MM.1S (cell line): ENCODE data around the gene MACROD1.
A peak's percentile ranks its signal among the peaks of the same experiment; 100 is the strongest.

Source experiments
- DNase-seq: peaks from one replicate; pipeline ENCODE4 v3.0.0-alpha.2; 2015
- H2AFZ ChIP-seq: fragments of 300-600 bp; sonication (generic); 2 replicates; pipeline ENCODE4 v1.6.0; 2016; ENCODE audit warnings: antibody characterized with exemption, low read length
- H3F3A ChIP-seq: fragments of 300-600 bp; sonication (generic); 2 replicates; pipeline ENCODE4 v1.6.1; 2016; ENCODE audit warnings: mild to moderate bottlenecking, antibody characterized with exemption, low read length, moderate library complexity, mixed read lengths; ENCODE audit not compliant: insufficient read depth
- H3K27ac ChIP-seq: fragments of 300-600 bp; sonication (generic); 2 replicates; pipeline ENCODE4 v1.5.1; 2016; ENCODE audit warnings: mild to moderate bottlenecking, low read length
- H3K27me3 ChIP-seq: fragments of 300-600 bp; sonication (generic); replicated peaks from 2 replicates; pipeline ENCODE4 v1.6.0; 2016; ENCODE audit warnings: low read length; ENCODE audit not compliant: insufficient read depth
- H3K36me3 ChIP-seq: fragments of 300-600 bp; sonication (generic); replicated peaks from 2 replicates; pipeline ENCODE4 v1.6.1; 2016; ENCODE audit warnings: mild to moderate bottlenecking, low read length, mixed read lengths; ENCODE audit not compliant: insufficient read depth
- H3K4me1 ChIP-seq: fragments of 300-600 bp; sonication (generic); 2 replicates; pipeline ENCODE4 v1.6.1; 2016; ENCODE audit warnings: low read length, mixed read lengths
- H3K4me2 ChIP-seq: fragments of 300-600 bp; sonication (generic); 2 replicates; pipeline ENCODE4 v1.6.0; 2016; ENCODE audit warnings: low read depth, low read length
- H3K4me3 ChIP-seq: fragments of 300-600 bp; sonication (generic); 2 replicates; pipeline ENCODE4 v1.5.1; 2016; ENCODE audit warnings: low read length, mixed read lengths
- H3K79me2 ChIP-seq: fragments of 300-600 bp; sonication (generic); 2 replicates; pipeline ENCODE4 v1.6.1; 2016; ENCODE audit warnings: mixed run types, low read length, mixed read lengths
- H3K9ac ChIP-seq: fragments of 300-600 bp; sonication (generic); 2 replicates; pipeline ENCODE4 v1.6.1; 2016; ENCODE audit warnings: low read length, mixed read lengths
- H3K9me2 ChIP-seq: fragments of 300-600 bp; sonication (generic); replicated peaks from 2 replicates; pipeline ENCODE4 v1.6.1; 2016; ENCODE audit warnings: mild to moderate bottlenecking, low read length, mixed read lengths; ENCODE audit not compliant: insufficient read depth
- H3K9me3 ChIP-seq: fragments of 300-600 bp; sonication (generic); replicated peaks from 2 replicates; pipeline ENCODE4 v1.6.1; 2016; ENCODE audit warnings: mild to moderate bottlenecking, low read length, mixed read lengths; ENCODE audit not compliant: insufficient read depth
- H4K20me1 ChIP-seq: fragments of 300-600 bp; sonication (generic); 2 replicates; pipeline ENCODE4 v1.6.1; 2016; ENCODE audit warnings: mild to moderate bottlenecking, low read length, moderate library complexity, mixed read lengths; ENCODE audit not compliant: insufficient read depth
- CTCF ChIP-seq: fragments of 300-600 bp; sonication (generic); IDR thresholded peaks from 2 replicates; pipeline ENCODE4 v1.5.1; 2016; ENCODE audit warnings: antibody characterized with exemption, low read length, mixed read lengths
- EZH2 ChIP-seq: fragments of 300-600 bp; sonication (generic); optimal IDR thresholded peaks from 2 replicates; pipeline ENCODE3; 2017; ENCODE audit warnings: low read depth, mild to moderate bottlenecking, antibody characterized with exemption, low read length, mixed read lengths
- EZH2phosphoT487 ChIP-seq: fragments of 300-600 bp; sonication (generic); IDR thresholded peaks from 2 replicates; pipeline ENCODE4 v1.6.1; 2018; ENCODE audit warnings: antibody characterized with exemption, low read length

The MACROD1 gene

GRCh38 chr11:63986932-63987513 is 178.9 kb downstream of the MACROD1 start:
- Histone ChIP-seq H4K20me1 (no peaks in the 10 kb centered on the region), H3K79me2 (peaks cover 44% of the 10 kb centered on the region), H3F3A (no peaks in the 10 kb centered on the region), H3K36me3 (no peaks in the 10 kb centered on the region), H2AFZ (peak overlapping the region; percentile 93; the same call in 1 of the 2 replicates), H3K9me3 (no peaks in the 10 kb centered on the region), H3K4me3 (peak overlapping the region; percentile 82), H3K27me3 (no peaks in the 10 kb centered on the region), H3K27ac (no peak overlapping the region), H3K9me2 (no peaks in the 10 kb centered on the region), H3K4me2 (peak overlapping the region; percentile 77), H3K9ac (peak overlapping the region; percentile 70; the same call in 1 of the 2 replicates), H3K4me1 (peaks cover 8% of the 10 kb centered on the region)
- TF ChIP-seq CTCF (no peak), EZH2phosphoT487 (no peak), EZH2 (no peak)
- DNase-seq = no peak

GRCh38 chr11:63986156-63986931 is 179.6 kb downstream of the MACROD1 start, which contains the start of gene OTUB1:
Gene OTUB1 (plus strand): TSS chr11:63986438. CDS start chr11:63986457, 19 bp downstream.
- H3K27me3 ChIP-seq = no peaks in the 10 kb centered on the region
- peak; percentile 84 for DNase-seq
- peak within 1 kb of the TSS; percentile 70 for H3K9ac ChIP-seq
- H3K27ac ChIP-seq = peak within 1 kb of the TSS; percentile 40; the same call in 1 of the 2 replicates
- TF ChIP-seq CTCF (no peak), EZH2phosphoT487 (no peak), EZH2 (no peak)
- no peaks in the 10 kb centered on the region for H4K20me1 ChIP-seq
- H3K9me2 ChIP-seq = no peaks in the 10 kb centered on the region
- H3K79me2 ChIP-seq = peaks cover 40% of the 10 kb centered on the region
- peak within 1 kb of the TSS; percentile 93 for H2AFZ ChIP-seq
- no peaks in the 10 kb centered on the region for H3K36me3 ChIP-seq
- no peaks in the 10 kb centered on the region for H3K9me3 ChIP-seq
- peak within 1 kb of the TSS; percentile 82 for H3K4me3 ChIP-seq
- H3K4me2 ChIP-seq = peak within 1 kb of the TSS; percentile 77
- H3F3A ChIP-seq = no peaks in the 10 kb centered on the region
- H3K4me1 ChIP-seq = peaks cover 8% of the 10 kb centered on the region

GRCh38 chr11:63985812-63986155 is 180.1 kb downstream of the MACROD1 start:
- Histone ChIP-seq H3K79me2 (peaks cover 39% of the 10 kb centered on the region), H3K27ac (peak overlapping the region; percentile 40; the same call in 1 of the 2 replicates), H3K27me3 (no peaks in the 10 kb centered on the region)

More at GRCh38 chr11:63985812-63986155, 180.1 kb downstream of the MACROD1 start:
- Histone ChIP-seq H2AFZ (peak overlapping the region; percentile 93), H3K9me2 (no peaks in the 10 kb centered on the region), H3K36me3 (no peaks in the 10 kb centered on the region), H3K4me2 (peak overlapping the region; percentile 77), H4K20me1 (no peaks in the 10 kb centered on the region), H3K4me1 (peaks cover 8% of the 10 kb centered on the region), H3F3A (no peaks in the 10 kb centered on the region), H3K4me3 (peak overlapping the region; percentile 82), H3K9ac (peak overlapping the region; percentile 70; the same call in 1 of the 2 replicates), H3K9me3 (no peaks in the 10 kb centered on the region)
- TF ChIP-seq CTCF (no peak), EZH2 (no peak), EZH2phosphoT487 (no peak)
- peak; percentile 57 for DNase-seq
